Stimulated activated CD4-positive, alpha-beta T cell treated with anti-CD3 and anti-CD28 coated beads, Interleukin-1b, Interleukin-23, amount 100 ng/mL, for 4 hours (primary cell): ENCODE measurements around the gene CFAP69.
"Not testable (repeated sequence)": the region's sequence is repeated elsewhere in the genome, so short reads cannot be mapped to it uniquely, and the experiment has no call there.

Experiments
- DNase-seq, 2 donors: peaks; one replicate each; pipeline ENCODE4 v3.0.0-alpha.2; 2020; ENCODE audit warnings: low read depth in 2 of 2

CFAP69 gene

DNA sequence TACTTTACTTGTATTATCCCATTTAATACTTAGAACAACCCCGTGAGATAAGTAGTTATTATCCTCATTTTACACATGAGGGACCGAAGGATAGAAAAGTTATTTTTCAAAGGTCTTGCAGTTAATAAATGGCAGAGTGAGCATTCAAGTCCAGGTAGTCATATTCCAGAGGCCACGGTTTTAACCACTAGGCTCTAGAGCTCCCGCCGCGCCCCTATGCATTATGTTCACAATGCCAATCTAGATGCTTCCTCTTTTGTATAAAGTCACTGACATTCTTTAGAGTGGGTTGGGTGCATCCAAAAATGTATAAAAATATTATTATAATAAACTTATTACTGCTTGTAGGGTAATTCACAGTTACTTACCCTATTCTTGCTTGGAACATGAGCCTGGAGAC, 11.4 kb upstream of the CFAP69 start:
- DNase-seq: no peak

DNA sequence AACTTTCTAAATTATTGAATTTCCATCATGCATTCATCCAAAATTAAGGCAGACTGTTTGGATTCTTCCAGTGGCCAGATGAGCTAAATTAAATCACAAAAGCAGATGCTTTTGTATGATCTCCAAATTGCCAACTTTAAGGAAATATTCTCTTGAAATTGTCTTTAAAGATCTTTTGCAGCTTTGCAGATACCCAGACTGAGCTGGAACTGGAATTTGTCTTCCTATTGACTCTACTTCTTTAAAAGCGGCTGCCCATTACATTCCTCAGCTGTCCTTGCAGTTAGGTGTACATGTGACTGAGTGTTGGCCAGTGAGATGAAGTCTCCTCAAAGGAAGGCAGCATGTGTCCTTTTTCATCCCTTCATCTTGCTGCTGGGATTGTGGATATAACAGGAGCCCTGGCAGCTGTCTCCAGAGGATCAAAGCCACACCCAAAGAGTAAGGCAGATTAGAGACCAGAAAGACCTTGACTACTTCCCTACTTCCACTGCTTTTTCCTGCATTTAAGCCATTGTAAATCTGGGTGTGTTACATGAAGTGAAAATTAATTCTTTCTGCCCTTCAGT, 8.2 kb upstream of the CFAP69 start:
- DNase-seq: no peak

DNA sequence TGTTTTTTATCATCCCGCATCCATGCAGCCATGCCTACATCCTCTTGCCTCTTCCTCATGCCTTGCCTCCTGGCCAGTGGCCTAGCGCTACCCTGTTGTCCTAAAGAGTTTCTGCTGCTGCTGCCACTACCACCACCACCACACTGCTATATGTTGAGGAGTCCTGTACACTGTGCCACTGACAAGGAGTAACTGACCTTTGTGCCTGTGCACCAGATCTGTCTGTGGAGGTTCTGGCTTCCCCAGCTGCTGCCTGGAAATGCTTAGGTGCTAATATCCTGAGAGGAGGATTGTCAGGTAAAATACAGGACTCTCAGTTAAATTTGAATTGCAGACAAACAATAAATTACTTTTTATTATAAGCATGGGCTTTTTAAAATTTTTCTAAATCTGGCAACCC, 7.0 kb upstream of the CFAP69 start:
- no peak for DNase-seq

DNA sequence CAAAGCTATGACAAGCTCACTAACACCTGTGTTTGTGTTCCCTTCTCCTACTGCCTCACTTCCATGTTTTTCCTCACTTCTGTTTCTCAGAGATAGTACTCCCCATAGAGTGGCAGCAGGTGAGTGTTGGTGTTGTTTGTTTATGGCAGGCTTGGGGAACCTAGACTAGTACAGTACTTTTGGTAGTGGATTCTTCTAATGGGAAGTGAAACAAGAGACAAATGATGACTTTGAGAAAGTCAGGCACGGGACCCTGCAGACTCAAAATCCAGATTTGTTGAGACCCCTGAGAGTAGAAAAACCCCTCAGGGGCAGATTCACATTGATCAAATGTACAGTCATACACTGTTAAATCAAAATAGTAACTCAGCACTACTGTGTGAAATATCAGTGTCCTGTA, 6.4 kb upstream of the CFAP69 start:
- no peak for DNase-seq

DNA sequence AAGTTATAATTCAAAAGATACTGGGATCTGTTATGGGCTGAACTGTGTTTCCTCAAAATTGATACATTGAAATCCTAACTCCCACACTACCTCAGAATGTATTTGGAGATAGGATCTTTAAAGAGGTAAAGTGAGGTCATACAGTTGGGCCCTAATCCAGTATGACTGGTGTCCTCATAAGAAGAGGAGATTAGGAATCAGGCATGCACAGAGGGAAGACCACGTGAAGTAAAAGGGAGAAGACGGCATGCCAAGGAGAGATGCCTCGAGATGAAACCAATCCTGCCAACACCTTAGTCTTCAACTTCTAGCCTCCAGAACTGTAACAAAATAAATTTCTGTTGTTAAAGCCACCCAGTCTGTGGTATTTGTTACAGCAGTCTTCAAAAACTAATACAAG, 5.9 kb upstream of the CFAP69 start:
- DNase-seq: no peak

DNA sequence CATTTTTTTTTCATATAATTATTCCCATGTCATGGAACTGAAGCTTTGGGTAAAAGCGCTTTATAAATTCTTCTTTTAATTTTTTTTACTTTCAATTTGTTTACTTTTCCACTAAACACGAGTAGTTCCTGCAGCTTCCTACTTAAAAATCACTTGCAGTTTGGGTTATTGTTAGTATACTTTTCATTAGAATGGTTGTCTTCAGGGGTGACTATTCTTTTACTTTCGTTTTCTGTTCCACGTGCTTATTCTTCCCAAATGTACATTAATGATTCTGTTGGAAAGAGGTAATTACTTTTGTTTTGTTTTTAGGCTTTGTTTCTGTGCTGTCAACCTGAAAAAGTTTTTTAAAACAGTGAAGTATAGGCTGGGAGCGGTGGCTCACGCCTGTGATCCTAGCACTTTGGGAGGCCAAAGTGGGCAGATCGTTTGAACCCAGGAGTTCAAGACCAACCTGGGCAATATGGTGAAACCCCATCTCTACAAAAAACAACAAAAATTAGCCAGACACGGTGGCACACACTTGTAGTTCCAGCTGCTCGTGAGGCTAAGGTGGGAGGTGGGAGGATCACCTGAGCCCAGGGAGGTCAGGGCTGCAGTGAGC, 5.2 kb upstream of the CFAP69 start:
- DNase-seq: no peak

DNA sequence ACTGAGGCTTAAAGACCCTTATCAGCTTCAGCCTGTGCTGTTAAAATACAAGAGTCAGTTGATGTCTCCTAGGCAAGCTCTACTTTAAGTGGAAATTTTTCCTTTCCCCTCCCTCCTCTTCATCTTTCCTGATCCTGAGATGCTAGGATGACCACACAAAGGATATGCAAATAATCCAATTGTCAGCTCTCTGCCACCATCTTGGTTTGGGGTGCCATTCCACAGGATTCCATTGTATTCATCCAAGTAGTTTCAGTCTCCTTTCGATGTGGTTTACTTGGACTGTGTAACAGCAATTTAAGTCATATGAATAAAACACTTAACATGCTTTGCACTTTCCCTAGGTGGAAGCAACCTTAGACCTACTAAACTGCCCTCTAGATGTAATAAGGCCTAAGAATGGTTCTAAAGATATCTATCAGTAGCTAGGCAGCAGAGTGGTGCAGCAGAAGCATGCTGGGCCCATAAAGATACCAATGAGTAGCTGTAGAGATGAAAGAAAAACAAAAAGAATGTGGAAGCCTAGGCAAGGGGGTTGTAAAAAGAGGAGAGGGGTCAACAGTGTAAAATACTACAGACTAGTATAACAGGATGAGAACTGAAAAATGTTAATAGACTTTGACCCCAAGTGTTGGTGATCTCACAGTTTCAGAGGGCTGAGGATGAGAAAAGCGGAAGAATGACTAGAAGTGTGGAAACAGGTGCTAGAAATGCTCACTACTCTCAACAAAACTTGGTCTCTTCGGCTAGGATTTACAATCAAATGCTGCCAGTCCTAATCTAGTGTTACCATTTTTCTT, 2.4 kb upstream of the CFAP69 start:
- DNase-seq: no peak

DNA sequence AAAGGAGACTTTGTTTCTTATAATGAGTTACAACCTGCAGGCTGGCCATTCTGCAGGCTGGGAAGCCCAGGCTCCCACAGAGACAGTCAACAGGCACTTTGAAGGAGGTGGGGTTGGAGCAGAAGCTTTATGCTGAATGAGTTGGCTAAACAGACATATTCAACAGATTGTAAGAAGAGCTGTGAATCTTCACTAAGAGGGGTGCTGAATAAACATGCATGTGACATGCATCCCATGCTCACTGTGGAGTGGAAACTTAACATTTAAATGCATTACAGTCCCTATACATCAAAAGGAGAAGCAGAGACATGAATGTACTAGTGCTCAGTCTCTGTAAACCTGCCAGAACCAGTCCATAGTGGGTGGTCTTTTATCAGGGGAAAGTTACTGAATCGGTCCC, 1.4 kb upstream of the CFAP69 start:
- DNase-seq: no peak

DNA sequence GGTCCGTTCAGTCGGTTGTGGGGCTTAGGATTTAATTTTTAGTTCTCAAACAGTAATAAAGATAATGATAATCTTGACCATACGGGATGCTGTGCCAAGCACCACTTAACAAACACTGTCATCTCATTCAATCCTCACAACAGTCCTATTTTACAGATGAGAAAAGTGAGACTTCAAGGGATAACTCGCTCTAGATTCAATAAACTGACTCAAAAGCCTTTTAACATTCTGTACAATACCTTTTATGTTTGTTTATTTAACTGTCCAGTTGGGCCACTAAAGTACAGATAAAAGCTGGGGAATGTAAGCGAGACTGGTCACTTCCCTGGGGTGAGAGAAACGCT, 437 bp upstream of the CFAP69 start:
- no peak for DNase-seq

DNA sequence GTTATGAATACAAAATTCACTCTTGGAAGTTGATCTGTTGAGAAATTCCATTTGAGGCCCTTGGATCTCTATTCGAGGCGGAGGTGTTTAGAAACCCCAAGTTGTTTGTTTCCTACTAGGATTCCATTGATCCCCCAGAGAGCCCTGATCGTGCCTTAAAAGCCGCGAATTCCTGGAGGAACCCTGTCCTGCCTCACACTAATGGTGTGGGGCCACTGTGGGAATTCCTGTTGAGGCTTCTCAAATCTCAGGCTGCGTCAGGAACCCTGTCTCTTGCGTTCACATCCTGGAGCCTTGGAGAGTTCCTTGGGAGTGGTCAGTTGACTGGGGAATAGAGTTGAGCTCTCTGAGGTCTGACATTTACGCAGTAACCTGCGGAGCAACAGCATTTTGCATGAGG, 1.2 kb downstream of the CFAP69 start:
- DNase-seq: no peak

DNA sequence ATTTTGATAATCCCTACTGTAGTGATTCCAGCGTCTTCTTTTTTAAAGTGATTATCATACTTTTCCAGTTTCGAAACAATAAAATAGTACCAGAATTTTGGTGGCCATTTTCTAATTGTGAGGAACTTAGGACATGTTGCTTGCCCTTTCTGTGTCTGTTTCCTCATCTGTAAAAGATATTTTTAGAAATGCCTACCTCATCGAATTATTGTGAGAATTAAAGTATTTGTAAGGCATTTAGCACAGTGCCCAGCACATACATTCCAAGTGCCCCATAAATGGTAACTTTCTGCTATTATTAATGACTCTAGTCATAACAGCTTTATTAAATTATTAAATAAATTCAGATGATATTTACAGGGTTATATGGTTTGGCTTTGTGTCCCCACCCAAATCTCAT, 3.7 kb downstream of the CFAP69 start:
- no peak for DNase-seq

DNA sequence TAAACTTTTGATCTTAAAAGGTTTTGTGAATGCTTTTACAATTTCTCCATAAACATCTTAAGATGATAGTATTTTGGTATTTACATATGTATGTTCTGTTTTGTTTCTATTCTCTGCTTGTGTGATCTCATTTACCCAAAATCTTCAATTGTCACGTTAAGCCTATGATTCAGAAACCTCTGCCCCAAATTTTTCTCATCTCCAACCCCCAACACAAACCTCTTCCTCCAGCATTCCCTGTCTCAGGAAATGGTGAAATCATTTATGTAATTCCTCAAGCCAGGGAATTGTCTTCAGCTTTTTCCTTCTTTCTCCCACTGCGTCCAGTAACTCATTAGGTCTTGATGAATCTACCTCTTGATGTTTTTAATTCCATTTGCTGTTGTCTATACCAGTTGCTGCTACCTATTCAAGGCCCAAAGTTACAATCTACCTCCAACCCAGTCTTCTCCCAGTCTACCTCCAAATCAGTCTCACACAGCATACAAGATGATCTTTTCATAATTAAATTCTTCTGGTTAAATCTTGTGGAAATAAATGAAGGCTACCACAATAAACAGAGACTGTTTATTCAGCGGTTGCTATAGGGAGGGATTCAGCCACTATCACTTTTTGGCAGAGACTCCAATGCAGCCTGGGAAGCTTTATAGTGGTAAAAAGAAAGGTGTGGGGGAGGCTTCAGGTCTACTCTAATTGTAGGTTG, 5.8 kb downstream of the CFAP69 start:
- no peak for DNase-seq

DNA sequence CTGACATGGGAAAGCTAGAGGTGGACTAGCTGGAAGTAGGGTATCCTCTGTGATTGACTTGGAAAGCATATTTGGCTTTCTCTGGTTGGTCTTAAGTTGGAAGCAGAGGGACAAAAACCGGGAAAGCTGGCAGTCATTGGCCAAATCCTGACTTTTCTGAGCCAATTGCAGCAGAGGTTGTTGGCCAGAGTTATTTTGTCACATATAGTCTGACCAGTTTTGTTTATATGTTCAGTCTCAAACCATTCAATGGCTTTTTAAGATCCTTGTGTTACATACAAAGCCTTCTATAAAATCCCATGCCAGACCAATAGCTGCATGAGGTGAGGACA, 6.3 kb downstream of the CFAP69 start:
- DNase-seq: no peak

DNA sequence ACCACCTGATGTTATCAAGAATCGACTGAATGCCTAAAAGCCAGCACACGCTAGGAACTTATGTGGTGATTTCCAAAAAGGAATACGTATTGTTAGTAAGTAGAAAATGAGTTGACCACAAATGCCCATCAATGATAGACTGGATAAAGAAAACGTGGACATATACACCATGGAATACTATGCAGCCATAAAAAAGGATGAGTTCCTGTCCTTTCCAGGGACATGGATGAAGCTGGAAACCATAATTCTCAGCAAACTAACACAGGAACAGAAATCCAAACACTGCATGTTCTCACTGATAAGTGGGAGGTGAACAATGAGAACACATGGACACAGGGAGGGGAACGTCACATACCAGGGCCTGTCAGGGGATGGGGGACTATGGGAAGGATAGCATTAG, 11.0 kb downstream of the CFAP69 start:
- DNase-seq: not testable (repeated sequence)

DNA sequence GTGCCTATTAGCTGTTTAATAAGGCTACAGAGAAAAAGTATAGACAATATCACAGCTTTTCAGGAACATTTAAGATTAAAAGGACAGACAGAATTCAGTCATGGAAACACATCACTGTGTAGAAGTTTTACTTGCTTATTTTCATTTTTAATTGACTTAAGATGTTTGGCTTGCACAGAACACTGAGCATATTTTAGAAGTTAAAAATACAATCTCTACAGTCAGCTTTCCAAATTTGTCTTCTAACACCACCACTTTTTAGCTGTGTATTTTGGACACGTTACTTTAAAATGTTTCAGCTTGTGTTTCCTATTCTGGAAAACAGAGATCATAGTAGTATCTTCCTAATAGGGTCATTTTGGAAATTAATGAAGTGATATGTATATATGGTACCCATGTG, 11.8 kb downstream of the CFAP69 start:
- DNase-seq: no peak

DNA sequence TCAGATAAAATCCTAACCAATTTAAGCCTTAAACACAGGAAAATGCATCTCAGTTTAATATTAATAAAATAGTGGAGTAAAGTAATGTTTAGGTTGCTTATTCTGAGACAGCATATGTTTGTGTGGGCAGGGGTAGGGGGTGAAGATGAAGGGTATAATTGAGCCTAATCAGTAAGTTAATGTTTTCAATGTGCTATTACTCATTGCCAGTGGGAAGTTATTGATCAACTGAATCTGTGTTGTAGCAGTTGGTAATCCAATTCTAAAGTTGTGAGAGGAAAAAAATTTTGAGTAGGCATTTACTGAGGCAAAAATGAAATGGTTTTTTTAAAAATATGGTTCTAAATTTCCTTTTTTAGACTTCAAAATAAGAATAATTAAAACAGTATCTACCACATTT, 16.5 kb downstream of the CFAP69 start:
- no peak for DNase-seq

DNA sequence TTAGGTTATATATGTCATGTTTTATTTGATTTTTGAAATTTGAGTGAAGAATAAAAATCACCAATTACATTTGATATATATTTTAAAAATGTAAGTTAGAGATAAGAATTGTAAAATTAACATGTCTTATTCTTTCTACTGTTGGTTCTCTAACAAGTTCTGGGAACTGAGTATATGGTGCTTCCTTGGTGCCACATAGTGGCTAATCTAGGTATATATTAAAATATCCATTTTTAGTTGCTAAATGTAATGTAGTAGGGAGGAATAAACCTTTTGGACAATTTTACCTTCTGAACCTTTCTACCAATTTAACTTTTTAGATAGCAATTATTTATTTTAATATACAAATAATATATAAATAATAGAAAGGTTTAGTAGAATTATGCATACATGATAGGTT, 17.5 kb downstream of the CFAP69 start:
- DNase-seq: no peak

DNA sequence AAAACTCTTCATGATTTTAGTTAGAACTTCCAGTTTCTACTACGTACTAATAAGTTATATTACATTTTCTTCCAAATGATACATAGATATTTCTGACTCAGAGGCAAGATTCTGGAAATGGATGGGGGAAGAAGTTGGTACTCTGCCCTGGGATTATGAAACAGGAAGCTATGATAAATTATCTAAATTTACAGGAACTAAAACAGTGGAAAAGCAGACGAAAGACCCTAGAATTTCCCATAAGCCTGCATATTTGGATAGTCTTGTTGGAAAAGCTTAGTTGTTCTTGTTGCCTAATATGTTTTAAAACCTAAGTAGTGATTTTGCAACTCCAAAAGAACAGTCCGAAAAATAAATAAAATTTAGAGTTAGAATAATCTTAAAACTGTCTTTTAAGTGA, 21.8 kb downstream of the CFAP69 start:
- DNase-seq: no peak

DNA sequence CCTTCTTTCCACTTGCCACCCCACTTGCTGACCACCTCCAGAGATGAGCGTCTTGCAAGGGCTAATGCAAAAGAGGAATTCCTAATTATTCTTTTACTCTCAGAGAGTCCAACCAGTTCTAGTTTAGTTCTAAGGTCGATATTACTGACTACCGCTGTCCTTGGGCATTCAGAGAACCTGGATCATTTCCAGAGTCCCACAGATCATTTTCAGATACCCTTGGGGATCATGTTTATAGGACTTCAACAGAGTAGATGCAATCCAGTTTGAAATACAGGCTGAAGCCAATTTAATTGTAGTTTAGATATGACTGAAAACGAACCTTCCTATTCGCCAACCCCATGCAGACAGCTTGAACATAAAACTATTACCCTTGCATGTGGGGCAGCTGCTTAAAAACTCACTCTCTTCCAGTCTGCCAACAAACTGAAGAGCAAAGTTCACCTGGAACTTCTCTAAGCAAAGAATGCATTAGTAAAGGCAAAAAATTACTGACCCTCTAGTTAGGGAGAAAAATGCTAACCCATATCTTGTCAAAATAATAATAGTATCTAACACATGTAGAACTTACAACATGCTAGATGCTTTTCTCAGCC, 22.4 kb downstream of the CFAP69 start:
- DNase-seq: no peak

DNA sequence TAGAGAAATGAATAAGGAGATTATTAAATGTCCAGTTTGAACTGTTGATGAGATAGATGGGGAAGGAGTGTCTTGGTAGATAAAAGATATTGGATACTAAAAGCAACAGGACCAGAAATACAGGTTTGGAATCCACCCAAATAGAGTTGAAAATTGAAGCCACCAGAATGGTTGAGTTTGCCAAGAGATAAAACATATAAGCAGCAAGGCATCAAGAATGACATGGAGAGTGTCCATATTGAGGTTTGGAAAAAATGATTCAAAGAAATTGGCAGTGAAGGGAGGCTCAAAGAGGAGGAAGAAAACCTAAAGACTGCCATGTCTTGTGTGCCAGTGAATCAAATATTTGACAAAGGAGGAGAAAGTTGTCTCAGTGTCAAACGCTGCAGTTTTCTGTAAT, 24.2 kb downstream of the CFAP69 start:
- DNase-seq: no peak

DNA sequence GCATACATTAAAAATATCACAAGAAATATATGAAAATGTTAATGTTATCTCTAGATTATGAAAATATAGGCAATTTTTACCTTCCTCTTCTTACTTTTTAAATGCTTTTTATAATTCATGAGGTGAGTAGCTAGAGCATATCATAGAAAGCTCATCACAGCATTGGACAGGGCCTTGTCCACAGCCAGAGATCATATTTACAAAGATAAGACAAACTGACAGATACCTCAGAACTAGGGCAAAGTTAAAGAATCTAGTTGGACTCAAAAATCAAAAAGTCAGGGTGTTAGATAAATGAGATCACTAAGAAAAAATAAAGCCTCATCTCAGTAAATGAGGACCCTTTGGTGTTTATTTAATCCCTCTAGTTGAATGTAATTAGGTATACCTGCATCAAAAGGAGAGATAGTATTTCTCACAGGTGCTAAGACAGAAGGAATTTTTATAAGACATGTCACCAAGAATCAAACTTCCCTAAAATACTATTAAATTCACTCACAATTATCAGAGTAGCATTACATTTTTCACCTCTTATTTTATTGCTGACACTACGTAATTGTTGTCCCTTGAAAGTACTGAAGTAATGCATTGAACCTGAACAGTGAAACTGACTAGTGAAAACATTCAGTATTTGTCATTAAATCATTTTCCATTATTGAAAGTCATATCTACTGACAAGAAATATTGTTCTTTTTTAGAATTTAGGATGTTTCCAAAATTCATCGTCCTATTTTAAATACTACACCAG, 25.6 kb downstream of the CFAP69 start:
- DNase-seq: no peak

DNA sequence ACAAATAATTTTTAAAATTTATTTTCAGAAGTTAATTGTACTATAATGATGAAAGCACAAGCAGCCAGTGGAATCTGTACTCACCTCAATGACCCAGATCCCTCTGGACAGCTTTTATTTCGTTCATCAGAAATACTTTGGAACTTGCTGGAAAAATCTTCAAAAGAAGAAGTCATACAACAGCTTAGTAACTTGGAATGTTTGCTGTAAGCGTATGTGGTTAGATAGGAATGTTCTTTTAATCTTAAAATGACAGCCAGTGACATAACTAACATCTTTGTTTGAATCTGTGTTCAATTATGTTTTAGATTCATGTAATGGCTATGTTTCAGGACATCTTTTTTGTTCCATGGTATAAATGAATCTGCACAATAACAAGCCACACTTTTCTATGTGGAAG, 26.8 kb downstream of the CFAP69 start:
- no peak for DNase-seq
